Neural cell (in vitro differentiated cells): Measurements from ENCODE around the gene SLC6A8.

Experiments used
- CTCF ChIP-seq: fragments of 450-650 bp; IDR thresholded peaks from 2 replicates; pipeline ENCODE4 v1.5.1; 2014; ENCODE audit warnings: antibody characterized with exemption, mild to moderate bottlenecking, moderate library complexity; ENCODE audit not compliant: poor library complexity, severe bottlenecking
- EP300 ChIP-seq: fragments of 450-650 bp; conservative IDR thresholded peaks from 2 replicates; pipeline ENCODE4 v1.6.1; 2014; ENCODE audit warnings: antibody characterized with exemption, mild to moderate bottlenecking, moderate library complexity; ENCODE audit not compliant: poor library complexity, severe bottlenecking
- EZH2 ChIP-seq: fragments of 200-600, 300-800 bp; shearing (Covaris generic), sonication (generic); IDR thresholded peaks from 2 replicates; pipeline ENCODE4 v1.6.1; 2014; ENCODE audit warnings: antibody characterized with exemption, low read length, borderline replicate concordance, mild to moderate bottlenecking; ENCODE audit not compliant: insufficient read depth, poor library complexity, severe bottlenecking
- MXI1 ChIP-seq: fragments of 450-650 bp; conservative IDR thresholded peaks from 2 replicates; pipeline ENCODE4 v1.6.1; 2014; ENCODE audit warnings: antibody characterized with exemption, mild to moderate bottlenecking; ENCODE audit not compliant: poor library complexity, severe bottlenecking
- RAD21 ChIP-seq: fragments of 450-650 bp; conservative IDR thresholded peaks from 2 replicates; pipeline ENCODE4 v1.6.1; 2014; ENCODE audit warnings: antibody characterized with exemption, mild to moderate bottlenecking, moderate library complexity
- REST ChIP-seq: IDR thresholded peaks from 2 replicates; pipeline ENCODE4 v1.6.1; 2012; ENCODE audit warnings: borderline replicate concordance
- TAF1 ChIP-seq: IDR thresholded peaks from 2 replicates; pipeline ENCODE4 v1.6.1; 2012; ENCODE audit warnings: low read depth

GRCh38 chrX:153681175-153681574 lies 6.6 kb upstream of the SLC6A8 start:
- TF ChIP-seq CTCF (no peak), TAF1 (no peak), REST (no peak), EP300 (no peak), EZH2 (no peak), MXI1 (no peak), RAD21 (no peak)
